Right forelimb (tissue), 1 donor: Measurements from ENCODE around the gene PLB1.

Experiments used
- DNase-seq: peaks from one replicate; pipeline ENCODE4 v3.0.0-alpha.2; 2018

Gene PLB1

GRCh38 chr2:28631514-28632206 is 135.8 kb downstream of the PLB1 start:
- DNase-seq = peak; percentile 11

- peak; percentile 20 for DNase-seq
Measured at GRCh38 chr2:28632791-28633190, 136.9 kb downstream of the PLB1 start.

- peak; percentile 5 for DNase-seq
Measured at GRCh38 chr2:28633204-28633603, 137.3 kb downstream of the PLB1 start.

- DNase-seq = peak; percentile 20
Measured at GRCh38 chr2:28633746-28634145, 137.9 kb downstream of the PLB1 start.

GRCh38 chr2:28635191-28635611 is 139.3 kb downstream of the PLB1 start:
- peak; percentile 44 for DNase-seq

GRCh38 chr2:28636491-28636890 is 140.6 kb downstream of the PLB1 start:
- peak; percentile 17 for DNase-seq

GRCh38 chr2:28637066-28638047 is 141.5 kb downstream of the PLB1 start:
- peak; percentile 9 for DNase-seq

GRCh38 chr2:28638102-28638501 is 142.2 kb downstream of the PLB1 start:
- no peak for DNase-seq

- DNase-seq = no peak
Measured at GRCh38 chr2:28639092-28639691, 143.3 kb downstream of the PLB1 start.

GRCh38 chr2:28639836-28640235 is 144.0 kb downstream of the PLB1 start:
- DNase-seq = no peak

GRCh38 chr2:28640260-28640907 is 144.5 kb downstream of the PLB1 start:
- no peak for DNase-seq

GRCh38 chr2:28640908-28641300 is 145.0 kb downstream of the PLB1 start:
- DNase-seq = no peak

GRCh38 chr2:28642796-28643195 is 146.9 kb downstream of the PLB1 start:
- peak; percentile 25 for DNase-seq

GRCh38 chr2:28643327-28643726 is 147.5 kb downstream of the PLB1 start:
- DNase-seq = peak; percentile 42

GRCh38 chr2:28643911-28644334 is 148.1 kb downstream of the PLB1 start:
- DNase-seq = peak; percentile 32

- DNase-seq = peak; percentile 46
Measured at GRCh38 chr2:28644760-28645159, 148.9 kb downstream of the PLB1 start.

- DNase-seq = no peak
Measured at GRCh38 chr2:28645553-28645952, 149.7 kb downstream of the PLB1 start.

- no peak for DNase-seq
Measured at GRCh38 chr2:28647682-28648081, 151.8 kb downstream of the PLB1 start.

GRCh38 chr2:28648147-28648546 is 152.3 kb downstream of the PLB1 start:
- no peak for DNase-seq

- DNase-seq = peak; percentile 35
Measured at GRCh38 chr2:28648671-28649395, 153.0 kb downstream of the PLB1 start.

- DNase-seq = no peak
Measured at GRCh38 chr2:28649481-28650265, 153.8 kb downstream of the PLB1 start.
